EL (cell line): Measurements from ENCODE around the gene ZNF609.
"Not testable (repeated sequence)": the region's sequence is repeated elsewhere in the genome, so short reads cannot be mapped to it uniquely, and the experiment has no call there.

ENCODE experiments used
- DNase-seq: peaks from one replicate; pipeline ENCODE4 v3.0.0-alpha.2; 2016

ZNF609 gene

DNA sequence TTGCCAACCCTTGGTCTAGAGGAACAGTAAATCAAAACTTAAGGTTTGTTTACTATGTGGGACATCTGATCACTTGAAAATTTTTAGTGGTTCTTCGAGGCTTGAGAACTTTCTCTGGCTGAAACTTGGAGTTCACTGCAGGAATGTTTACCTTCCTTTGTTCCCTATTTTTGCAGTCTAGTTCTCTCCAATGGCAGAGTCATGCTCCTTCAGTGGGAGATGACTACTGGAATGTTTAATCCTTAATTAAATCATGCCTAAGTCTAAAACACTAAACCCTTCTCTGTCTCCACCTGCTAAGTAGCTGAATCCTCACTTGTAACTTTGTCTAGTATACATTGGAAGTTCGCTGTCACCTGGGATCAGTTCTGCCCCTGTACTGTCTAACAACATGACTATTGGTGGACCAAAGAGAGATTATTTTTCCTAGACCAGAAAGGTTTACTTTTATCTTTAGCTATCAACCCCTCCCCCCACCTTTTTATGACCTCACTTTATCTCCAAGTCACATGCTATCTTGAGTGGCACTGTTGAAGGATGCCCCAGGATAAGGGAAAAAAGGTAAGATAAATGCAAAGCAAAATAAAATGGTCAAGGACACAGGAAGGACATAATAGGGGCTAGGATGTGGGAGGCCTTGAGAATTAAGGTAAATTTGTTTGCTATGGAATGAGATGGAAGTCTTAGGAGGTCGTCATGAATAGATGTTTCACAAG is 1.2 kb upstream of the ZNF609 start:
- DNase-seq = no peak

GRCh38 chr15:64460724-64461720 is 644 bp downstream of the ZNF609 start:
- DNase-seq = peak; percentile 84

DNA sequence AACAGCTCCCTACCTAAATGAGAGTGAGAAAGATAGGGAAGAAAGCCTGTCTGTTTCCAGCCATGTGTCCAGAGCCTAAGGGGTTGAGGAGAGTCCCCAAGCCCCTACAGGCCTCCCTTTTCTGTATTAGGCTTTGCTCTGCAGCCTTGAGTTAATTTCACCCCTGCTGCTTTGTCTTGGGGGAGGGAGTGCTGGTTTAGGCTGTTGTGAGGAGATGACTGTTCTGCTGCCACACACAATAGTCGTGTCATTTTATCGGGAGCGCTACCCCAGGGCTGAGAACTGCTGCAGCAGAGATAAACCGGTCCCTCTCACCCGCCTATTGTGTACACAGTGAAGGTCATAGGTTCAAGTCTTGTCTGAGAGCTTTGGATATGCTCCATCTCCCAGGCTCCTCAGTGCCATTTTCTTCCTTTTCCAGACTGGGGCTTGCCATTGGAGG is 1.4 kb downstream of the ZNF609 start:
- no peak for DNase-seq

DNA sequence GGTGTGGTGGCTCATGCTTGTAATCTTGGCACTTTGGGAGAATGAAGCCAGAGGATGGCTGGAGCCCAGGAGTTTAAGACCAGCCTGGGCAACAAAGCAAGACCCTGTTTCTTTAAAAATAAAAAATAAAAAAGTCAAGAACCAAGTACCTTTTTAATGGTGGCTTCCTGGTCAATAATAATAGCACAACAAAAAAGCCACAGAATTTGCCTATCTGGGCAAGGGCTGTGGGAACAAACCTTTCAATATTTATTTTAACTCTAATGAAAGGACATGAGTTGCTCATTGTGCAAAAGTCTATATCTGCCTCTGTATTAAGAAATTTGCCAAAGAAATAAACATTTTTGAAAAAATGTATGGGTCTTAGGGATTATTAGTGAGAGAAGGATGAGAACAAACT is 2.1 kb downstream of the ZNF609 start:
- DNase-seq = no peak

GRCh38 chr15:64464276-64465005 is 4.1 kb downstream of the ZNF609 start:
- no peak for DNase-seq

DNA sequence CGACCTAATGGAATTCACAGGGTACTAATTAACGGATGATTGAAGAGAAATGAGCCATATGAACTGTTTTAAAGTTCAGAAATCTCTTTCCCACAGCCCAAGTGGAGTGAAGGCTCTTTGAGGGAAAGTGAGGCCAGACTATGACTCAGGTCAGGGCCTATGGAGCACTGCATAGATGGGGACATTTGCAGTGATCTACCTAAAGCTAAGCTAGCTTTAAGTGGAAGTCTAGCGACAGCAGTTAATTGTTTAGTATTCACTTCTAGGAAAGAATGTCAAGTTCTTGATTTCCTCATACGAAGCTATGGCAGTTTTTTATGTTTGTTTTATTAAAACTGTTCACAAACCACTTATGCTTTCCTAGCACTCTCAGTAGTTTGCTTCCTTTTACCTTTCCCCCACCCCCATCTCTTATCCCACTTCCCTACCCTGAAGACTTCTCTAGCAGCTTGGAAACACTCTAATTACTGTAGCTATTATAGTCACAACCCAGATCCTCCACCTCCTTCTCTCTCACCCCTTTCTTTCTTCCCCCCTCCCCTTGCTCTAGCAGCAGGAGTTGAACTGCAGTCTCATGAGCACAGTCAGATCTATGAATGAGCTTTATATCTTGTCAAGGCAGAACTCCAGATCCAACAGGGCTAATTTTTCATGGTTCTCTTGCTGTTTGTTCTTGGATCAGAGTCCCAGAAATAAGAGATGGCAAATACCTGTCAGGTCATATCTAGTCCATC is 6.2 kb downstream of the ZNF609 start:
- DNase-seq = no peak

GRCh38 chr15:64472161-64472560 is 11.8 kb downstream of the ZNF609 start:
- no peak for DNase-seq

DNA sequence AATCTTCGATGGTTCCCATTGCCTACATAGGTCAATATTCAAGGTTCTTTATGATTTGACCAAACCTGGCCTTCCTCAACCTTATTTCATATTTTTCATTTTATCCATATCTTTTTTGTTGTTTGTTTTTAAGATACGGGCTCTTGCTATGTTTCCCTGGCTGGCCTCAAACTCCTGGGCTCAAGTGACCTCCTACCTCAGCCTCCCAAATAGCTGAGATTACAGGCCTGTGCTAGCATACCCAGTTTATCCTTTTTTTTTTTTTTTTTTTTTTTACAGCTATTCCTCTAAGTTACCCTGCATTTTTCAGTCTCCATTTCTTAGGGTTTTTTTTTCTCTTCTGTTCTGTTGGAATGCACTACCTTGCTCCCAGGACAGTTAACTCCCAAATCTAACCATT is 14.5 kb downstream of the ZNF609 start:
- DNase-seq = no peak

DNA sequence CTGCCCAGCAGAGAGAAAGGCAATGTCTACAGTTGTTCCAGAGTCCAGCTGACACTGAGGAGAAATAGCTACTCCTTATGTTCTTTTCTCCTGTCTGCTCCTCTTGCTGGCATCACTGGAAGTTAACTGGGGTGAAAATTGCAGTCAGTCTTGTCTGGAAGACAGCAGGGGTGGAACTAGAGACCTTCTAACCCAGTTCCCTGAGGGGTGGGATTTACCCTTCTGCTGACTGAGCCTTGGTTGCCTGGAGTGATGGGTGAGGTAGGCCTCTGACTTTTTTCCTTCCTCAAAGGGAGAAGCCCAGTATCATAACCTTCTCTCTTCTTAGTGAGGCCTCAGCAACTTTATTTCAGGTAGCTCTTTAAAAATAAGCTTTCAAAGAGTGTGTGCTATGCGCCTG is 16.2 kb downstream of the ZNF609 start:
- DNase-seq = no peak

DNA sequence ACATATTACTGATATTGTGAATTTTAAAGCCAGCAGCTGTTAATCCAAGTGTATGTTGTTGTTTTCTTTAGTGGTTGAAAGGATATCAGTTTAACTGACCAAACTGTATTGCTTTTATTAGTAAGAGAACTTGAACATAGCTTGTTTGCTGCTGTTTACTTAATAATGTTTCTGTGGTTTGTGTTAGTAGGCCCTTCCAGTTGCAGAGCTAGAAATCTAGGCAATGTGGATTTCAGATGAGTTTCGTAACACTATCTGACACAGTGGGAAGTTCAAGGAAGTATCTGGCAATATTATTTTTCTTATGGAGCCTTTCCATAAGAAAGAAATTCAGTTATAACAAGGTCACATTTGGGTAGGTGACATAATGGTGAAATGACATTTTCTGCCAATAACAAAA is 18.5 kb downstream of the ZNF609 start:
- no peak for DNase-seq

DNA sequence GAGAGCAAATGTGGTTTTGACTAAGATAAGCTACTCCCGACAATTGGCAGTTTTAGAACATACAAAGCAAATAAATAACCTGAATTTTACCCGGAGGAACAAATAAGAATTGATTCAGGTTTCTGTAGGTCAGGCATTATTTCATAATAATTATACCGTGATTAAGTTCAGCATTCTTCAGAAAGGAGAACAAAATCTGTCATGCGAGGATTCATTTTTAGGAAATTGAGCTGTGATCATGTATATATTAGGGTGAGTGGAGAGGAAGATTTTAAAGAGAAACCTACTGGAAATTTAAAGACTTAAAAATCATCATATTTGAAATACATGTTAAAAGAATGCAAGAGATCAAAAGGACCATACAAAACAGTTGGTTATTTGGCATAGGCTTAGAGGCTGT is 20.5 kb downstream of the ZNF609 start:
- no peak for DNase-seq

DNA sequence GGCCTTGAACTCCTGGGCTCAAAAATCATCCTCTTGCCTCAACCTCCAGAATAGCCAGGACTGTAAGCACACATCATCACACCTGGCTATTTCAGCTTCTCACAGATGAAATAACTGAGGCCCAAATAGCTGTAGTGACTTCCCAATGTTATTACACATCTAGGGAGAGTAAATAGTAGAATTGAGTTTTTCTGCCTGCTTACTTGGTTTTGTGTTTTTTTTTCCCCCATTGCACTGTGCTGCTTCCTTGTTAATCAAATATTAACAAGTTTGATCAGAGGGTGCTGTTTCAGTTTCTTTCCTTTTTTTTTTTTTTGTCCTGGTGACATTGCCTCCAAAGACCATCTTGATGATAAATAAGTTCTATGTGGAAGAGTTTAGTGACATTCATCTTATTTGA is 23.4 kb downstream of the ZNF609 start:
- no peak for DNase-seq

- no peak for DNase-seq
Measured at GRCh38 chr15:64485796-64486195, 25.4 kb downstream of the ZNF609 start.

DNA sequence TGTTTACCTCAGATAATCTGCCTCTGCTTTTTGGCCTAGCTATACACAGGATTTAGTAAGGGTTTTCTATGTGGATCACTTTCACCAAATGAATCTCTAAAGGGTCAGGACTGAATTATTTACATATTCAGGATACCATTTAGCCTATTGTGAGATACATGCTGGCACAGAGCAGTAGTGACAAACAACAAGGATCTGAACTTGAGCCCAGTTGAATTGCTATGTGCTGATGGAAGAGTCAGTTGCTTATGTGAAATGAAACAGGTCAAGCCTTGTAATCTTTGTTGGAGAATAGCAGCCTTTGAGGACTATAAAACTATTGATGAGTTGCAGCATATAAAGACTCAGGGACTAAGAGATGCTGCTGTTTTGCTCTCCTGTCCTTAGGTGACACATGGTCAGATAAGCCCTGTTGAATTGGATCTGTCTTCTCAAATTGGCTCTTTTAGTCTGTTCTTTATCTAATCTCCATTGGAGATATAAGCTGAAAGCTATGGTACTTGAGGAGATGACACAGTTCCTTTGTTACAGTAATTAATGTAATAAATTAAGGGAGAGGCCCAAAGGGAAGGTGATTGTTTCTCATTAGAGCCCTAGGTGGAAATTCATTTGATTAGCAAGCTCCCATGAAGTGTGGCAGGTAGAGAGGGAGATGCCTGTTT is 30.4 kb downstream of the ZNF609 start:
- no peak for DNase-seq

GRCh38 chr15:64493641-64494040 is 33.3 kb downstream of the ZNF609 start:
- DNase-seq = no peak

DNA sequence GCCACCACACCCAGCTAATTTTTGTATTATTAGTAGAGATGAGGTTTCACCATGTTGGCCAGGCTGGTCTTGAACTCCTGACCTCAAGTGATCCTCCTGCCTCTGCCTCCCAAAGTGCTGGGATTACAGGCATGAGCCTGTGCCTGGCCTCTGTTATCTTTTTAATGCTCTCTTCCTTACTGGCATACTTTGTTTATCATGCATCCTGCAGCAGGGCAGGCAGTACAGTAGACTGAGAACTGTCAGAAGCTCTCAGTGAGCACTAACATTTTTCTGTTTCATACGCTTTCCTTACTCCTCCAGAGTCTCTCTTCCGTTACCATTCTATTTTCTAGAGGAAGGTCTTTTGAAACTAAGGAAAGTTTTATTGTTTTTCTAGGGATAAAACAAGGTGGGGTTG is 35.6 kb downstream of the ZNF609 start:
- not testable (repeated sequence) for DNase-seq

DNA sequence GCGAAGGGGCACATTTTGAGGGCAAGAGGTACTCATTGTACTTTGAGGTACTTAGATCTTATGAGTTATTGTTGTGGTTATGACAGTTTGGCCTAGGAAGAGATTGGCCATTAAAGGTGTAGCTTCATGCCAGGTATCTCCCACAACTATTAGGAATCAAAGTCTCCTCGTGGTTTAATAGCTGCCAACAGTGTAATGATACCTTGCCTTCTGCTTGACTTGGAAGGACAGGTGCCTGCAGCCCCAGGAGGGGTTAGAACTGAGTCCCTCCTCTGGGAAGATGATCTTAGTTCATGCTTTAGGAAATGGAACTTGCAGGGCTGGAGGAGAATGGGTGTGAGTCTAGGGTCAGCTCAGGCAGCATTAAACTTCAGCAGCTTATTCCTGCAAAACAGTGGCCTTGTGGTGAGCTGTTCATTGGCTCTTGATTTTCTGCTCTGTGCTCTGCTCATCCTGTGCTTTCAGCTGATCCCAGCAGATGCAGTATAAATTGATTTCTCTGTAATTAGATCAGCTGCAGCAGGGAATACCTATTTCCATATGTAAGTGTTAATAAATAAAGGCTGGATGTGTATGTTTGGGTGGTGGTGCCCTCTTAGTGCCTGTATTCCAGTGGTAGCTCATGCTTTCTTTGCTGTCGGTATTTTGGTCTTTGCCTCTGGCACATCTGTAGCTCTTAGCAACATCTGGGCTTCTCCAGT is 40.5 kb downstream of the ZNF609 start:
- no peak for DNase-seq

DNA sequence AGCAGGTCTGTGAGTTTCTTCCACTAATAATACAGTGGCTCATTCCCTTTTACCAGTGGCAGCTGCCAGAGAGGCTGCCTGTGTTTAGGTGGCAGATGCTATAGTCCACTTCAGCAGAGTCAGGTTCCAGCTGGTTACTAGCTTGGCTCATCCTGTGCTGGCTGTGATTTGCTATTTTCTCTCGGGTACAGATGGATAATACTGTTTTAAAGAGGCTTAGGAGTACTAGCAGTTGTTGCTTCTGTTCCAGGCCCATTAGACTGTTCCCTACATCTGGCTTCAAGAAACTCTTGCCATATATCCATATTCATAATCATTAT is 41.0 kb downstream of the ZNF609 start:
- DNase-seq = no peak

- no peak for DNase-seq
Measured at GRCh38 chr15:64502151-64502550, 41.8 kb downstream of the ZNF609 start.

DNA sequence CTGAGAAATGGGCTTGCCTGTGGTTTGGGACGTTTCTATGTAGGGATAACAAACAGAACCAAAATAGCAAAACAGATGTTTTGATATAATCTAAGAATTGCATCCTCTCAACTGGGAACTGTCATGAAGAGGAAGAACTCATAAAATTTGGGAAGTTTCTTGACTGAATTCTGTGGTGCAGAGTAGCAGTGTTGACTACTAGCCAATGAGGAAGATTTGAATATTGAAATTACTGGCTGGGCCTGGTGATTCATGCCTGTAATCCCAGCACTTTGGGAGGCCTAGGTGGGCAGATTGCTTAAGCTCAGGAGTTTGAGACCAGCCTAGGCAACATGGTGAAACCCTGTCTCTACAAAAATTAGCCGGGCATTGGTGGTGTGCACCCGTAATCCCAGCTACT is 42.2 kb downstream of the ZNF609 start:
- DNase-seq = no peak

DNA sequence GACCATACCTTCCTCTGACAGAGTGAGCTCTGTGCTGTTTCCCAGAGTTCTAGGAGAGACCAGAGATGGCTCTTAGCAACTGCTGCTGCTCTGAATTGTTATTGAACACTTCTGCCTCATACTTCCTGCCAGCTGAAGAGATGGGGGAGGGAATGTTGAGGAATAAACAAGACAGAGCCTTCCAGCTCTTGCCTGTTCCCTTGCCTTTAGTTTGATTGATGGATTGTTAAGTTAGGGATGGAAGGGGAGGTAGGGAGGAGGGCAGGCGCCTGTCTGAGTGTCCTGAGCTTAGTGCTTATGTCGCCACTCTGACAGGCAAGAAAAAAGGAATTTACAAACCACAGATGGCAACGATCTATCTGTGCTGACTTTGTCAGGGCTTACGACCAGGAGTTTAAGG is 42.8 kb downstream of the ZNF609 start:
- peak; percentile 32 for DNase-seq

DNA sequence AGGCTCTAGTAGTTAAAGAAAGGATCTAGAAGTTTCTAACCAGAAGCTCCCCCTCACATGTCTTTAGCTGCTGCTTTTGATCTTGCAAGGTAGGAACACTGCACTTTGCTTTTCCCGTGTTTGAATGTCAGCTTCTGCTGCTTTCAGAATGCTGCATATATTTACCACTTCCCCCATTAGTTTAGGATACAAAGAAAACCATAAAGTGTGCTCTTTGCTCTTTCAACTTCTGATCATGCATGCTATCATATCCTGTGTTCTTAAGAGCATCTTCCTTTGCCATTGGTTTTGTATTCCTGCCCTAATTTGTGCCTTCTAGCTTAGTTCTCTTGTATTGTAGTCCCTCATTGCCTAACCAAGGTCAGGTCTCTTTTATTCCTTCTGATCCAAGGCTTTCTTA is 43.3 kb downstream of the ZNF609 start:
- DNase-seq = no peak
